Naive B cell (primary cell): ENCODE data around the gene CLDND1. TPM values are rescaled to one million over a fixed set of nuclear protein-coding genes. Genes with fewer than 3 reads are reported as not detected.

ENCODE experiments used
- ATAC-seq, 2 donors: fragments of 150-1000 bp; cut with Tn5 transposase; 2 replicates each; pipeline ENCODE4 v1.10.0; 2021; ENCODE audit warnings: low read depth in 2 of 2, mild to moderate bottlenecking in 2 of 2, moderate library complexity in 2 of 2
- DNase-seq: peaks from one replicate; pipeline ENCODE4 v3.0.0; 2022
- H3K27ac Mint-ChIP-seq, 6 donors: one replicate each; pipeline ENCODE4 v1.8.0; 2020 to 2022; ENCODE audit warnings: mild to moderate bottlenecking in 6 of 6, mixed read lengths in 6 of 6, moderate library complexity in 5 of 6, inconsistent platforms in 2 of 6
- H3K27me3 Mint-ChIP-seq, 3 donors: one replicate each; pipeline ENCODE4 v1.8.0; 2021 to 2022; ENCODE audit warnings: mixed read lengths in 3 of 3, mild to moderate bottlenecking in 1 of 3
- H3K36me3 Mint-ChIP-seq, 2 donors: one replicate each; pipeline ENCODE4 v1.8.0; 2020 to 2022; ENCODE audit warnings: mixed read lengths in 2 of 2, inconsistent platforms in 1 of 2, mild to moderate bottlenecking in 1 of 2
- H3K4me1 Mint-ChIP-seq, 3 donors: one replicate each; pipeline ENCODE4 v1.8.0; 2020 to 2022; ENCODE audit warnings: mixed read lengths in 3 of 3, inconsistent platforms in 1 of 3, mild to moderate bottlenecking in 1 of 3, moderate library complexity in 1 of 3
- H3K4me3 Mint-ChIP-seq, 8 donors: one replicate each; pipeline ENCODE4 v1.8.0; 2020 to 2022; ENCODE audit warnings: mild to moderate bottlenecking in 8 of 8, mixed read lengths in 8 of 8, moderate library complexity in 8 of 8, inconsistent platforms in 2 of 8
- H3K9me3 Mint-ChIP-seq, 7 donors: one replicate each; pipeline ENCODE4 v1.8.0; 2020 to 2022; ENCODE audit warnings: mixed read lengths in 7 of 7, mild to moderate bottlenecking in 5 of 7, inconsistent platforms in 2 of 7, moderate library complexity in 1 of 7
- polyA plus RNA-seq, 6 donors: library from polyadenylated mRNA; unstranded; fragments of 300-500 nt; fragmentation: Illumina TruSeq; gene quantifications; one replicate each; pipeline ENCODE4 v1.2.3, GENCODE V29; 2021; ENCODE audit warnings: low read depth in 6 of 6

Gene CLDND1
- polyA plus RNA-seq, 6 donors from 2014 or later: 53.1 to 153 (median 66.3) TPM

- DNase-seq (no peak), ATAC-seq (no peak)
- Mint-ChIP-seq H3K36me3 (peaks cover 11 to 21% of the 10 kb centered on the region in 2 donors), H3K4me1 (no peaks in the 10 kb centered on the region), H3K4me3 (no peak overlapping the region), H3K9me3 (peaks cover 17 to 83% (median 41%) of the 10 kb centered on the region in 7 donors), H3K27me3 (peaks cover 0 to 28% (median 0%) of the 10 kb centered on the region in 3 donors), H3K27ac (no peak overlapping the region)
These were observed 39.1 kb downstream of the CLDND1 start for GRCh38 chr3:98483626-98484025.

GRCh38 chr3:98482717-98483482 is 39.8 kb downstream of the CLDND1 start:
- no peak for ATAC-seq
- Mint-ChIP-seq H3K36me3 (peaks cover 11 to 14% of the 10 kb centered on the region in 2 donors), H3K27ac (no peak overlapping the region), H3K4me1 (no peaks in the 10 kb centered on the region), H3K27me3 (peaks cover 0 to 21% (median 0%) of the 10 kb centered on the region in 3 donors), H3K4me3 (no peak overlapping the region), H3K9me3 (peaks cover 10 to 80% (median 34%) of the 10 kb centered on the region in 7 donors)
- no peak for DNase-seq

Other genes starting within 250 kb of the CLDND1 start
- gene OR5H2, start 240.4 kb downstream of the CLDND1 start, polyA plus RNA-seq: not detected
- gene OR5K4, start 169.0 kb downstream of the CLDND1 start, polyA plus RNA-seq: not detected
- gene OR5K3, start 132.2 kb downstream of the CLDND1 start, polyA plus RNA-seq: not detected
- gene OR5K1, start 59.7 kb downstream of the CLDND1 start, polyA plus RNA-seq: not detected
- not detected for gene OR5K2, start 25.2 kb downstream of the CLDND1 start, polyA plus RNA-seq
- under 1 TPM in 2 of 6 donors, not detected in 4; 0.25 to 0.32 TPM for gene GPR15, start 9.1 kb upstream of the CLDND1 start, polyA plus RNA-seq
- gene CPOX, start 70.7 kb upstream of the CLDND1 start, polyA plus RNA-seq: 1 to 10 TPM; 1.9 to 3.5 (median 2.4) TPM
- gene ST3GAL6, start 240.4 kb upstream of the CLDND1 start, polyA plus RNA-seq: 1 to 10 TPM in 1 of 6 donors, under 1 TPM in 3, not detected in 2; 0.18 to 1.2 (median 0.31) TPM